GM12878 (cell line): ENCODE data around the gene STX1B. TPM values are rescaled to one million over a fixed set of nuclear protein-coding genes. Genes with fewer than 3 reads are reported as not detected.
A peak's percentile ranks its signal among the peaks of the same experiment; 100 is the strongest.

Experiments used
- ATAC-seq: fragments of 200-7000 bp; cut with Tn5 transposase; 3 replicates; pipeline ENCODE4 v1.9.1; 2020; ENCODE audit warnings: mild to moderate bottlenecking, moderate library complexity
- BruUV-seq: library from RNA; stranded (reverse); fragments of 400-500 nt; replicated peaks from 2 replicates; lab custom pipeline; 2021; lab: Mats Ljungman, UMichigan
- CTCF ChIA-PET: fragments of 300-600 bp; sonication (Branson Sonifier 250); formaldehyde crosslinking; extraction: SDS; loops from one replicate; lab custom pipeline; 2021; ENCODE audit warnings: inconsistent platforms; lab: Yijun Ruan, JAX
- POLR2A ChIA-PET: fragments of 350-600 bp; formaldehyde crosslinking; extraction: SDS; loops from one replicate; lab custom pipeline; 2021; ENCODE audit warnings: inconsistent platforms; lab: Charles Lee
- RAD21 ChIA-PET: fragments of 300-600 bp; sonication (Branson Sonifier 250); formaldehyde crosslinking; loops from one replicate; lab custom pipeline; 2023; ENCODE audit warnings: antibody characterized with exemption; ENCODE audit not compliant: unreplicated experiment; lab: Charles Lee
- SMC1A ChIA-PET: fragments of 300-600 bp; sonication (Branson Sonifier 250); formaldehyde crosslinking; loops from one replicate; lab custom pipeline; 2023; ENCODE audit not compliant: unreplicated experiment, uncharacterized antibody; lab: Charles Lee
- DNase-seq: peaks from one replicate; pipeline ENCODE4 v3.0.0-alpha.2; 2011; ENCODE audit warnings: low read depth, low spot score
- FAIRE-seq: peaks from 3 replicates; lab custom pipeline; 2011; peaks lifted over from hg19 to GRCh38; lab: Jason Lieb, UNC
- H2AFZ ChIP-seq: 2 replicates; pipeline ENCODE4 v1.6.0; 2011; ENCODE audit warnings: low read depth, low read length, control low read depth; ENCODE audit not compliant: control insufficient read depth
- H3K27ac ChIP-seq: 2 replicates; pipeline ENCODE4 v1.5.1; 2011; ENCODE audit warnings: control low read depth; ENCODE audit not compliant: control insufficient read depth, insufficient read depth
- H3K27me3 ChIP-seq, 2 experiments: replicated peaks in 1 of 2; 2 replicates each; pipeline versions ENCODE4 v1.6.0 to v1.6.1; 2011; ENCODE audit warnings: low read length in 1 of 2; ENCODE audit not compliant: control insufficient read depth in 2 of 2, insufficient read depth in 2 of 2
- H3K36me3 ChIP-seq, 2 experiments: 2 replicates each; pipeline ENCODE4 v1.5.1; 2011; ENCODE audit warnings: low read length in 1 of 2; ENCODE audit not compliant: control insufficient read depth in 2 of 2, insufficient read depth in 2 of 2
- H3K4me1 ChIP-seq: 2 replicates; pipeline ENCODE4 v1.6.1; 2011; ENCODE audit warnings: mild to moderate bottlenecking, low read length, moderate library complexity, mixed read lengths; ENCODE audit not compliant: control insufficient read depth, insufficient read depth
- H3K4me2 ChIP-seq: 2 replicates; pipeline ENCODE4 v1.6.0; 2011; ENCODE audit warnings: control low read depth; ENCODE audit not compliant: control insufficient read depth, insufficient read depth
- H3K4me3 ChIP-seq: fragments of 200-600 bp; sonication (generic); 2 replicates; pipeline ENCODE4 v1.5.1; 2016
- H3K79me2 ChIP-seq: 2 replicates; pipeline ENCODE4 v1.6.0; 2011; ENCODE audit warnings: low read length; ENCODE audit not compliant: control insufficient read depth, insufficient read depth
- H3K9ac ChIP-seq: 2 replicates; pipeline ENCODE4 v1.8.0; 2011; ENCODE audit warnings: low read length, control low read depth, mixed read lengths; ENCODE audit not compliant: control insufficient read depth, insufficient read depth
- H3K9me3 ChIP-seq: replicated peaks from 3 replicates; pipeline ENCODE4 v1.5.1; 2011; ENCODE audit warnings: mild to moderate bottlenecking, low read length; ENCODE audit not compliant: control insufficient read depth, insufficient read depth
- H4K20me1 ChIP-seq: 2 replicates; pipeline ENCODE4 v1.6.0; 2011; ENCODE audit not compliant: control insufficient read depth, insufficient read depth
- FOS ChIP-seq: IDR thresholded peaks from 3 replicates; pipeline ENCODE4 v1.6.1; 2011; ENCODE audit warnings: borderline replicate concordance; ENCODE audit not compliant: insufficient read length; ENCODE audit errors: extremely low read depth
- KAT2A ChIP-seq: conservative IDR thresholded peaks from 2 replicates; pipeline ENCODE4 v1.6.1; 2011; ENCODE audit warnings: low read depth, low read length; ENCODE audit not compliant: control insufficient read depth
- MXI1 ChIP-seq: fragments of 150-350 bp; IDR thresholded peaks from 2 replicates; pipeline ENCODE4 v1.6.1; 2011; ENCODE audit warnings: low read depth, mild to moderate bottlenecking, inconsistent platforms, low read length, improper control_type of control experiment
- PKNOX1 ChIP-seq: fragments of 450-650 bp; IDR thresholded peaks from 2 replicates; pipeline ENCODE4 v1.6.1; 2016; ENCODE audit warnings: mild to moderate bottlenecking
- WGBS: methylation state at CpG from one replicate; pipeline ENCODE4 v1.1.6; 2016; ENCODE audit warnings: low lambda C conversion rate; ENCODE audit not compliant: insufficient replicate concordance, insufficient coverage; ENCODE audit errors: missing lambda C conversion rate; 5-methylcytosine and 5-hydroxymethylcytosine counted together
- in situ Hi-C: fragments of 300-500 bp; cut with MboI; formaldehyde crosslinking; loops from 9 replicates; pipeline ENCODE4 v1.14.3; 2018; ENCODE audit warnings: mixed read lengths
- intact Hi-C: fragments of 100-400 bp; cut with micrococcal nuclease; formaldehyde crosslinking; loops from one replicate; pipeline ENCODE4 v1.14.2; 2022; ENCODE audit not compliant: unreplicated experiment
- polyA plus RNA-seq, 11 experiments: library from polyadenylated mRNA; depleted of rRNA in 4 of 11; unstranded in 6 of 11; stranded (reverse) in 5 of 11; fragments of >200 nt; fragmentation: Nextera tagmentation in 4 of 11; fragmentation: Illumina TruSeq in 1 of 11; extraction: Ambion mirVana in 4 of 11; extraction: Trizol in 1 of 11; gene quantifications; 1 replicate in 1 of 11; 2 replicates in 10 of 11; pipeline versions ENCODE4 v1.2.1 to v1.2.3, GENCODE V29; 2011 to 2016; ENCODE audit warnings: inconsistent platforms in 2 of 11, missing spikeins in 2 of 11, low read depth in 1 of 11
- total RNA-seq, 4 experiments: library from RNA; depleted of rRNA in 3 of 4; stranded (reverse); fragments of >200 nt in 3 of 4; fragmentation: Illumina TruSeq in 1 of 4; extraction: Trizol in 1 of 4; gene quantifications; 2 replicates each; pipeline versions ENCODE4 v1.2.1 to v1.2.3, GENCODE V29; 2013 to 2021

Gene STX1B
- total and polyA plus RNA-seq, 10 of the 15 experiments (the other 5 are each of a cell fraction or from before 2014, with no cell fraction given) = 0.22 to 2.5 (median 1.1) TPM

- H3K4me3 ChIP-seq = no peak overlapping the region
- BruUV-seq = no TSS peak
- no peaks in the 10 kb centered on the region for H3K79me2 ChIP-seq
- H3K4me1 ChIP-seq = no peaks in the 10 kb centered on the region
- no peak overlapping the region for H3K4me2 ChIP-seq
- POLR2A ChIA-PET = interaction anchor here (0.9 to 1.2 kb wide), 2 partner anchors 8 to 12 kb away, joined by 3 read pairs; no protein-coding TSS in a partner anchor
- H3K27ac ChIP-seq = no peak overlapping the region
- H3K9ac ChIP-seq = no peak overlapping the region
- no peaks in the 10 kb centered on the region for H3K27me3 ChIP-seq
- RAD21 ChIA-PET = interaction anchor here (0.9 to 2.9 kb wide), 7 partner anchors 9 to 882 kb away, joined by 3 to 25 read pairs (median 5); partner anchors contain the start of genes ZNF646, ZNF668 and ZNF843
- SMC1A ChIA-PET = interaction anchor here (1.0 to 2.8 kb wide), 7 partner anchors 12 to 456 kb away, joined by 3 to 11 read pairs (median 5); partner anchors contain the start of genes VKORC1, ZNF646, ZNF668 and ZNF843
- intact Hi-C loops (no loop called here), in situ Hi-C loops (loop anchor here (5.0 to 25.0 kb wide), 2 partner anchors 111 to 451 kb away; partner anchors contain the start of genes COX6A2 and ZNF843)
- H4K20me1 ChIP-seq = no peaks in the 10 kb centered on the region
- DNase-seq (no peak), FAIRE-seq (no peak), ATAC-seq (no peak)
- peaks cover 5 to 17% of the 10 kb centered on the region in 2 experiments for H3K36me3 ChIP-seq
- CTCF ChIA-PET = interaction anchor here (0.8 to 2.8 kb wide), 17 partner anchors 9 to 882 kb away, joined by 3 to 17 read pairs (median 6); partner anchors contain the start of genes VKORC1, ZNF646 and ZNF668
- TF ChIP-seq FOS (no peak), PKNOX1 (0 out of 2 replicates have a peak, but pooled peaks have one; percentile 15), MXI1 (no peak), KAT2A (no peak)
- H3K9me3 ChIP-seq = no peaks in the 10 kb centered on the region
- H2AFZ ChIP-seq = no peak overlapping the region
- WGBS = 90% methylated on average over 29 of the region's 29 CpGs
These were observed 24.1 kb downstream of the STX1B start for GRCh38 chr16:30986129-30986991.
